Retinal pigment epithelial cell (primary cell): Measurements from ENCODE around the gene STARD6.

ENCODE experiments used
- DNase-seq: peaks from one replicate; pipeline ENCODE4 v3.0.0-alpha.2; 2010; ENCODE audit warnings: low read depth
- H3K4me3 ChIP-seq: 2 replicates; pipeline ENCODE4 v1.5.1; 2011; ENCODE audit warnings: mild to moderate bottlenecking, low read length, control low read depth, moderate library complexity
- CTCF ChIP-seq: conservative IDR thresholded peaks from 2 replicates; pipeline ENCODE4 v1.5.1; 2011; ENCODE audit warnings: low read depth, low read length, control low read depth, inconsistent platforms

STARD6 gene

GRCh38 chr18:54280220-54280569 lies 77.5 kb downstream of the STARD6 start:
- no peak for DNase-seq
- TF ChIP-seq CTCF = no peak
- no peak overlapping the region for H3K4me3 ChIP-seq

GRCh38 chr18:54279477-54280219 lies 78.0 kb downstream of the STARD6 start:
- DNase-seq = no peak
- TF ChIP-seq CTCF = no peak
- no peak overlapping the region for H3K4me3 ChIP-seq

GRCh38 chr18:54278615-54279014 lies 79.0 kb downstream of the STARD6 start:
- no peak overlapping the region for H3K4me3 ChIP-seq
- no peak for TF ChIP-seq CTCF
- DNase-seq = no peak

- no peak for TF ChIP-seq CTCF
- H3K4me3 ChIP-seq = no peak overlapping the region
- DNase-seq = no peak
Measured at GRCh38 chr18:54277899-54278298, 79.8 kb downstream of the STARD6 start.
